ENCODE measurements around the gene CUTA. TPM values are rescaled to one million over a fixed set of nuclear protein-coding genes. Genes with fewer than 3 reads are reported as not detected.

The CUTA gene
- polyA plus RNA-seq, 1 donor = 211 TPM

GRCh38 chr6:33426590-33427511 is 8.9 kb upstream of the CUTA start:
- DNase-seq = no peak

- DNase-seq = peak; percentile 84
Measured at GRCh38 chr6:33425668-33426577, 8.0 kb upstream of the CUTA start.

GRCh38 chr6:33424855-33425667 is 7.2 kb upstream of the CUTA start:
- no peak for DNase-seq

DNA sequence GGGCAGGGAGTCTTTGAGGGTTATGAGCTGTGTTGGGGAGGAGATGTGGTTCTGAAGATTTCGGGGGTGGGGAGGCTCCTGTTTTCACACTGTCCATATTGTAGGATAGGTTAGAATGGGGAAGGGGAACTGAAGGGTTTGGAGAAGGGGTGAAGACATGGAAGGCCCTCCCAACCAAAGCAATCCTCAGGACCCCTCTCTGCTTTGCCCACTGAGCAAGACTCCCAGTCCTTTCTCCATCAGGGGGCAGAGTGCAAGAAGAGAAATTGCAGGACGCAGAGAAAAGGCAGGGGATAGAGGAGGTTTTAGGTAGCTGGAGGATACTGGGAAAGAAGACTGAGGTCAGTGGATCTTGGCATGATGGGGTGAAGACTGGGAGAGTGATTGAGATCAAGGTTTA is 5.9 kb upstream of the CUTA start:
- no peak for DNase-seq

GRCh38 chr6:33421344-33421643 is 3.4 kb upstream of the CUTA start:
- no peak for DNase-seq

DNA sequence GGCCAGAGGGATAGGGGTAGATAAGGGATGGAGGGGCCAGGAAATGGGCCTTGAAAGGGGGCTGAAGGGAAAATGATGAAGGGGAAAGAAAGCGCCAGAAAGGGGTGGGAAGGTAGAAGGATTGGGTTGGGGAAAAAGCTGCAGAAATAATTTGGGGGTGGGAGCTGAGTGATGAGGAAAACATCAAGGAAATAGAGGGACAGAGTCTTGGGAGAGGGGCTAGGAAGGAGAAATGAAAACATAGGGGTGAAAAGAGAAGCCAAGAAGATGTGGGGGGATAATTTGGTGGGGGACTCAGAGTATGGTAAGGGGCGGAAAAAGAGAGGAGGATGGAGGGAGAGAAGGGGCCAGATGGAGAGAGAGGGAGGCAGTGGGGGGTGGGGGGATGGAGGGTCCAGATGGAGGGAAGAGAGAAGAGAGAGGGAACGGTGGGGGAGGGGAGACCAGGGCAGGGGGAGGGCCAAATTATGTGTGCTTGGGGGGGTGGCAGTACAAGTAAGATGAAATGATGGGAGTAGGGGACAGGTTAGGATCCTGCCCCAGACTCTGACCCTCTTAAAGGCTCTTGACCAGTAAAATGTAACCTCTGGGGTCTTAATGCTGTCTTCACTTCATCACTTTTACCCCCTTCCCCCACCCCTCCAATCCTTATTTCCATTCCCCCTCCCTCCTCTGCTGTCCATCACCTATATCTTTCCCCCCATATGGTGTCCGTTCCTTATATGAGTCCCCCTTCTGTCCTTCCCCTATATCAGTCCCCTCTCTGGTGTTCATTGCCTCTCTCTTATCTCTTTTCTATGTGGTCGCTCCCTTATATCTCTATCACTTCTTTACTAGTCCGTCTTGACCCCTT is 2.8 kb upstream of the CUTA start:
- DNase-seq = no peak

DNA sequence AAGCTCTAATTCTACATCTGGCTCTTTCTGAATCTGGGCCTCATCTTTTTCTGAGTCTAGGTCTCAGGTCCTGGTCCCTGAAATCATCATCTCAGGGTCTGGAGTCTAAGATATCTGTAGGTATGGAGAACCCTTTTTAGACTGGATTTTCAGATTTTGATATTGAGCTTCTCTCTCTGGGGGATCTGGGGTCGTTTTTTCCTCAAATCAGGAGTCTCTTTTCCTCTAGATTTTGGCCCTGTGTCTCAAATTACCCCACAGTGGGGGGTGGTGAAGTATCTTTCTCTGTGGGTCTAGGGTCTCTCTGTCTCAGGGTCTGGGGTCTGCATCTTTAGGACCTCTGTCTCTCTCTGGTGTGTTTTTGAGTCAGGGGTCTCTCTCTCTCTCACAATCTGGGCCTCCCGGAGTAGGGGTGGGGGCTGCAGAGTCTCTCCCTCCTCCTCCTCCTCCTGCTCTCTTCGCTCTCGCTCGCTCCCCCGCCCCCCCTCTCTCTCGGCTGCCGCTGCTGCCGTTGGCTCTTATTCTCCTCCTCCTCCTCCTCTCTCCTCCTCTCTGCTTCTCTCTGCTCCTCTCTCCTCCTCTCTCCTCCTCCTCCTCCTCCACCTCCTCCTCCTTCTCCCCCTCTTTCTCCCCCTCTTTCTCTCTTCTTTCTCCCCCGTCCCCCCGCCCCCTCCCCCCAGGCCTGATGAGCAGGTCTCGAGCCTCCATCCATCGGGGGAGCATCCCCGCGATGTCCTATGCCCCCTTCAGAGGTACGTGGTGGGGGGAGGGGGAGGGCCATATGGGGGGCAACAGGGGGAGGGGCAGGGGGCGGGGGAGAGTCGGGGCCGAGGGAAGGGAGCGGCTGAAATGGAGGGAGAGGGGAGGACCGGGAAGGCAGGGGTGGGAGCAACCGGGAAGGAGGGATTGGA is 1.9 kb upstream of the CUTA start, which contains the start of gene SYNGAP1:
SYNGAP1 (plus strand) TSS at position 486 of the 911 bp plus-strand sequence; CDS start at position 686, 200 bp downstream.
- no peak for DNase-seq

- no peak for DNase-seq
Measured at GRCh38 chr6:33418690-33419291, 884 bp upstream of the CUTA start.

GRCh38 chr6:33417128-33417902 is 592 bp downstream of the CUTA start:
- DNase-seq = no peak

DNA sequence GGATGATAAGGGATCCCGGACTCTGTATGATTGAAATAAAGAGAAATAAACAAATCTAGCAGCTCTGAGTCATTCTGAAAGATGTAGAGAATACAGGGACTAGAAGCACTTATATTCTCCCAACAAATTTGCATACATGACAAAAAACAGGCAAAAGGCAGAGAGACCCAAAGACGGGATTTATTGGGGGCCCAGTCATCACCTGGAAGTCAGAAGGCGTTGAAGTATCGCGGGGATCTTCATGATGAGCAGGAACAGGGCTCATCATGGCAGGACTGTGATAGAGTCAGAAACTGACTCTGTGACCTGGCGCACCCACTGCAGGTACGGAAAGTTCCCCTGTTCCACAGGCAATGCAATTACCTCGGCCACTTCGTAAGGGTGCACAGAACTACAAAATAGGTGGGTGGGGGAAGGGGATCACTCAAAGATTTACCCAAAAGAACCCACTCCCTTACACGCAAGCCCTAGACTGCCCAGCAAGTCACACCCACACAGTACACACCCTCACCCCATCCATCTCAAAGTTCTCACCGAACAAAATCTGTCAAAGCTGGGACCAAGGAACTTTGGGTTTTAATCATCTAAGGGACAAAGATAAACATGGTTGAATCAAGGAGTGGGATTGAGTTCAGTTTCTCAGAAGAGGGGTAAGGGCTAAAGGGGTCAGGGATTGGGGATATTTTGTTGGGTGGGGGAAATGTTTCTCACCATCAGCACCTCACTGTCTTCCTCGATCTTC is 1.4 kb downstream of the CUTA start:
- no peak for DNase-seq

- no peak for DNase-seq
Measured at GRCh38 chr6:33415831-33416230, 2.1 kb downstream of the CUTA start.

DNA sequence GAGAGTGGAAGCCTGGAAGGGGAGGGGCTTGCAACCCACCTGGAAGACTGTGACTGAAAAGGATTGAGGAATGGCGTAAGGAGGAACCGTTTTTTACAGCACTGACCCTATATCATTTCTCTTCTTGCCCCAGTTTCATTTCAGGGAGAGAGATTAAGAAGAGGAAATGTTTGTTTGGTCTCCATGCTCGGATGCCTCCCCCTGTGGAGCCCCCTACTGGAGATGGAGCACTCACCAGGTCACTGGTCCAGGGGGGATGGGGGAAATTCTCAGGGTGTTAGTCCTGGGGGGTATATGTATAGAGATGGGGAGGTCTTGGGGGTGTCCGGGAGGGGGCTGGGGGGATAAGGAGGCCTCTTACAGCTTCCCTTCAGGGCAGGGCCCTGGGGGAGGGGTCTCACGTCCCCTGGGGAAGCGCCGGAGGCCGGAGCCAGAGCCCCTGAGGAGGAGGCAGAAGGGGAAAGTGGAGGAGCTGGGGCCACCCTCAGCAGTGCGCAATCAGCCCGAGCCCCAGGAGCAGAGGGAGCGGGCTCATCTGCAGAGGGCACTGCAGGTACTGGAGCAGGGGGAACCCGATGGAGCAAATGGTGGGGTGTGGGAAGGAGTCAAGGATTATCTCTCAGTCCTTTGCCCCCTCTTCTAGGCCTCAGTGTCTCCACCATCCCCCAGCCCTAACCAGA is 3.2 kb downstream of the CUTA start:
- DNase-seq = no peak

- no peak for DNase-seq
Measured at GRCh38 chr6:33413241-33414120, 4.4 kb downstream of the CUTA start.

GRCh38 chr6:33412140-33413009 is 5.5 kb downstream of the CUTA start:
- no peak for DNase-seq

DNA sequence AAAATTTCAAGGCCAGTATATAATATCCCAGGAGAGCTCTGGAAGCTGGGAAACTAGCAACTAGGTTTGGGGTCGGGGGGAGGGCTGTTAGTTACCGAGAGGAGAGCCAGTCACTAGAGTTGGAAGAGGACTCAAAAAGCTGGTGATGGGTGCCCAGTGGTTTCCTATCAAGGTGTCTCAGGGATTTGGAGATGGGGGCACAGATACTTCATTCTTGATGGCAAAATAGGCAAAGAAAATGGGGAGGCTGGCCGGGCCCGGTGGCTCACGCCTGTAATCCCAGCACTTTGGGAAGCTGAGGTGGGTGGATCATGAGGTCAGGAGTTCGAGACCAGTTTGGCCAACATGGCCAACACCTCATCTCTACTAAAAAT is 6.3 kb downstream of the CUTA start:
- DNase-seq = no peak

Data from left kidney (tissue), 2 donors.